Ovary (tissue), 3 donors: ENCODE measurements around the gene ZNF716.

Experiments
- CTCF ChIP-seq, 3 donors: fragments of 450-650 bp in 2 of 3; fragments of 200-600 bp in 1 of 3; IDR thresholded peaks; one replicate each; pipeline versions ENCODE4 v1.5.1 to v1.8.0; 2016 to 2022; ENCODE audit warnings: antibody characterized with exemption in 3 of 3, mild to moderate bottlenecking in 1 of 3
- EP300 ChIP-seq: sonication (generic); formaldehyde crosslinking; IDR thresholded peaks from one replicate; pipeline ENCODE4 v1.6.1; 2017; ENCODE audit warnings: antibody characterized with exemption
- POLR2A ChIP-seq: fragments of 450-650 bp; IDR thresholded peaks from one replicate; pipeline ENCODE4 v1.6.1; 2017; ENCODE audit warnings: antibody characterized with exemption, mild to moderate bottlenecking, moderate library complexity
- donor health status: DM: no; HTN: no; CAD: no.

- TF ChIP-seq CTCF (IDR thresholded peaks at IDR 0.05) (no peak), POLR2A (no peak), EP300 (no peak)
Observed at GRCh38 chr7:57425239-57425944, 24.6 kb upstream of the ZNF716 start.
